SK-N-SH (cell line): ENCODE data around the gene SPATA24.

Experiments used
- CTCF ChIP-seq: fragments of 200-600 bp; sonication (generic); IDR thresholded peaks from 2 replicates; pipeline ENCODE4 v1.6.1; 2017; ENCODE audit warnings: antibody characterized with exemption, mild to moderate bottlenecking, moderate library complexity
- GABPA ChIP-seq: IDR thresholded peaks from 2 replicates; pipeline ENCODE4 v1.4.0; 2012; ENCODE audit warnings: low read depth, mild to moderate bottlenecking
- POLR2AphosphoS5 ChIP-seq: IDR thresholded peaks from 2 replicates; pipeline ENCODE4 v1.6.1; 2012; ENCODE audit warnings: low read depth, low read length
- TAF1 ChIP-seq: IDR thresholded peaks from 2 replicates; pipeline ENCODE4 v1.6.1; 2012; ENCODE audit warnings: low read depth, mild to moderate bottlenecking, low read length, moderate library complexity, borderline replicate concordance
- YY1 ChIP-seq: IDR thresholded peaks from 2 replicates; pipeline ENCODE4 v1.4.0; 2012; ENCODE audit warnings: low read depth, mild to moderate bottlenecking

- no peak for TF ChIP-seq GABPA
- TF ChIP-seq TAF1: no peak
- no peak for TF ChIP-seq CTCF
- no peak for TF ChIP-seq YY1
- TF ChIP-seq POLR2AphosphoS5: no peak
These were observed 49.7 kb downstream of the SPATA24 start for GRCh38 chr5:139354186-139354585.
